Tibial nerve (tissue), 4 donors: Measurements from ENCODE around the gene ASNS. TPM values are rescaled to one million over a fixed set of nuclear protein-coding genes. Genes with fewer than 3 reads are reported as not detected.

Experiments
- DNase-seq, 2 donors: peaks; one replicate each; pipeline ENCODE4 v3.0.0-alpha.2; 2019; ENCODE audit warnings: low spot score in 2 of 2
- H3K27ac ChIP-seq, 4 donors: fragments of 200-600 bp; sonication (generic) in 3 of 4; one replicate each; pipeline ENCODE4 v1.5.1; 2017 to 2019; ENCODE audit warnings: mild to moderate bottlenecking in 1 of 4
- H3K27me3 ChIP-seq, 2 donors: fragments of 200-600 bp; sonication (generic) in 1 of 2; one replicate each; pipeline versions ENCODE4 v1.5.1 to v1.6.0; 2017 to 2019
- H3K36me3 ChIP-seq, 3 donors: fragments of 200-600 bp; sonication (generic); one replicate each; pipeline ENCODE4 v1.5.1; 2018 to 2019
- H3K4me1 ChIP-seq, 4 donors: fragments of 200-600 bp; sonication (generic) in 3 of 4; one replicate each; pipeline ENCODE4 v1.5.1; 2017 to 2019
- H3K4me3 ChIP-seq, 4 donors: fragments of 200-600 bp; sonication (generic) in 3 of 4; one replicate each; pipeline ENCODE4 v1.5.1; 2017 to 2019; ENCODE audit warnings: mild to moderate bottlenecking in 1 of 4, moderate library complexity in 1 of 4
- H3K9me3 ChIP-seq, 4 donors: fragments of 200-600 bp; sonication (generic) in 3 of 4; one replicate each; pipeline ENCODE4 v1.5.1; 2017 to 2019
- CTCF ChIP-seq, 5 experiments: fragments of 200-600 bp in 3 of 5; fragments of 450-650 bp in 2 of 5; sonication (generic) in 3 of 5; IDR thresholded peaks; one replicate each; pipeline ENCODE4 v1.5.1; 2016 to 2019; ENCODE audit warnings: antibody characterized with exemption in 5 of 5, mild to moderate bottlenecking in 3 of 5, moderate library complexity in 2 of 5
- EP300 ChIP-seq, 2 donors: sonication (generic); formaldehyde crosslinking; IDR thresholded peaks; one replicate each; pipeline ENCODE4 v1.6.1; 2017; ENCODE audit warnings: antibody characterized with exemption in 2 of 2, mild to moderate bottlenecking in 1 of 2
- POLR2A ChIP-seq, 2 donors: fragments of 450-650 bp; IDR thresholded peaks; one replicate each; pipeline ENCODE4 v1.6.1; 2017; ENCODE audit warnings: antibody characterized with exemption in 2 of 2, mild to moderate bottlenecking in 2 of 2, moderate library complexity in 2 of 2
- WGBS, 2 donors: methylation state at CpG; one replicate each; pipeline ENCODE4 v1.1.5; 2018; 5-methylcytosine and 5-hydroxymethylcytosine counted together
- total RNA-seq, 4 donors: library from RNA; depleted of rRNA; stranded (reverse); fragments of >200 nt; gene quantifications; one replicate each; pipeline ENCODE4 v1.1.0, GENCODE V29; 2016

ASNS gene
- total RNA-seq, 4 donors from 2014 or later = 9.0 to 19.8 (median 13.6) TPM

GRCh38 chr7:97846945-97847344 is 25.3 kb downstream of the ASNS start:
- Histone ChIP-seq H3K27me3 (no peaks in the 10 kb centered on the region), H3K27ac (no peak overlapping the region), H3K36me3 (peaks cover 0 to 7% (median 0%) of the 10 kb centered on the region in 3 donors), H3K4me1 (no peaks in the 10 kb centered on the region), H3K9me3 (peaks cover 0 to 6% (median 0%) of the 10 kb centered on the region in 4 donors), H3K4me3 (no peak overlapping the region)
- WGBS, 2 donors = 71 to 72% methylated on average over 4 of the region's 4 CpGs
- DNase-seq = no peak
- TF ChIP-seq POLR2A (IDR thresholded peaks at IDR 0.05) (no peak), CTCF (IDR thresholded peaks at IDR 0.05) (no peak), EP300 (IDR thresholded peaks at IDR 0.05) (no peak)

GRCh38 chr7:97845622-97846203 is 26.5 kb downstream of the ASNS start:
- Histone ChIP-seq H3K27ac (no peak overlapping the region), H3K4me1 (no peaks in the 10 kb centered on the region), H3K27me3 (no peaks in the 10 kb centered on the region), H3K36me3 (no peaks in the 10 kb centered on the region), H3K4me3 (no peak overlapping the region), H3K9me3 (peaks cover 0 to 6% (median 0%) of the 10 kb centered on the region in 4 donors)
- no peak for DNase-seq
- WGBS, 2 donors = 49 to 55% methylated on average over 2 of the region's 2 CpGs
- TF ChIP-seq CTCF (IDR thresholded peaks at IDR 0.05) = peak; percentile 12 to 39 (median 27)
- TF ChIP-seq EP300 (IDR thresholded peaks at IDR 0.05) = no peak

- no peaks in the 10 kb centered on the region for H3K4me1 ChIP-seq
- WGBS, 2 donors = 64 to 75% methylated on average over 3 of the region's 3 CpGs
- no peak for DNase-seq
- H3K27me3 ChIP-seq = peaks cover 0 to 5% of the 10 kb centered on the region in 2 donors
- no peak overlapping the region for H3K27ac ChIP-seq
- TF ChIP-seq EP300 (IDR thresholded peaks at IDR 0.05) (no peak), POLR2A (IDR thresholded peaks at IDR 0.05) (no peak), CTCF (IDR thresholded peaks at IDR 0.05) (no peak)
- H3K9me3 ChIP-seq = peaks cover 0 to 6% (median 0%) of the 10 kb centered on the region in 4 donors
- no peak overlapping the region for H3K4me3 ChIP-seq
- H3K36me3 ChIP-seq = no peaks in the 10 kb centered on the region
Measured at GRCh38 chr7:97844036-97844435, 28.2 kb downstream of the ASNS start.

GRCh38 chr7:97842772-97843345 is 29.3 kb downstream of the ASNS start:
- Histone ChIP-seq H3K27ac (no peak overlapping the region), H3K36me3 (no peaks in the 10 kb centered on the region), H3K4me1 (no peaks in the 10 kb centered on the region), H3K4me3 (no peak overlapping the region), H3K9me3 (peaks cover 0 to 6% (median 0%) of the 10 kb centered on the region in 4 donors), H3K27me3 (peaks cover 0 to 7% of the 10 kb centered on the region in 2 donors)
- WGBS, 2 donors = 97% methylated on average over 12 to 25 of the region's 27 CpGs
- DNase-seq = no peak
- TF ChIP-seq EP300 (IDR thresholded peaks at IDR 0.05) = no peak

- Histone ChIP-seq H3K27me3 (peaks cover 0 to 7% of the 10 kb centered on the region in 2 donors), H3K4me1 (no peaks in the 10 kb centered on the region), H3K9me3 (peaks cover 0 to 6% (median 0%) of the 10 kb centered on the region in 4 donors), H3K27ac (no peak overlapping the region), H3K36me3 (no peaks in the 10 kb centered on the region), H3K4me3 (no peak overlapping the region)
- TF ChIP-seq POLR2A (IDR thresholded peaks at IDR 0.05) (no peak), CTCF (IDR thresholded peaks at IDR 0.05) (no peak), EP300 (IDR thresholded peaks at IDR 0.05) (no peak)
- WGBS, 2 donors = 79 to 81% methylated on average over 6 of the region's 6 CpGs
- no peak for DNase-seq
Measured at GRCh38 chr7:97842006-97842405, 30.2 kb downstream of the ASNS start.
